ENCODE measurements around the gene FUZ.

Gene FUZ

DNA sequence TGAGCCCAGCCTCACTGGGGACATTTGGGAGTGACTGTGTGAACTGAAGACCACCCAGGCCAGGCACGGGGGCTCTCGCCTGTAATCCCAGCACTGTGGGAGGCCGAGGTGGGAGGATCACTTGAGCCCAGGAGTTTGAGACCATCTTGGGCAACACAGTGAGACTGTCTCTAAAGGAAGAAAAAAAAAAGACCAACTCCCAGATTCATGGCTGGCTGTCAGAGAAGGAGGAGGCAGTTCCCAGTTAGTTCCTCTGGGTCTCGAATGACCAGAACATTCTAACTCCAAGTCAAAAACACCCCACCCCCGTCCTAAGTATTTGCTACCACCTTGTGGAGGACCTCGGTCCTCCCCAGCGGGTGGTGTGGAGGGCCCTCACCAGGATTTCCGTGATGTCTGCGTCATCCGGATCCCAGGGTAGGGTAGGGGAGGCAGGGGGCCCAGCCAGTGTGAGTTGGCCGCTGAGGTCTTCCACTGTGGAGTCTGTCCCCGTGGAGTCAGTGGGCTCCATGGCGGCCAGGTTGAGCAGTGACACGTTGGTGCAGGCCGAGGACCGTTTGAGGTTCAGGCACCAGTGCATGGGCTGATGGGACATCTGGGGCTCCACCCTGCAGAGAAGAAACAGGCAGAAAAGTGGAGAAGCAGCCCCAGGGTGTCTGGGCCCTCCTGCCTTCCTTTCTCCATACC lies 51.3 kb downstream of the FUZ start:
- peak; percentile 7 for DNase-seq (ENCODE audit: low spot score)
- H3K4me3 Mint-ChIP-seq, result peak overlapping the region; percentile 38
- H3K36me3 Mint-ChIP-seq (ENCODE audit: low read depth), result peaks cover 1% of the 10 kb centered on the region
- H3K27me3 Mint-ChIP-seq (ENCODE audit: low read depth), result peaks cover 4% of the 10 kb centered on the region
- no peaks in the 10 kb centered on the region for H3K9me3 Mint-ChIP-seq
- H3K4me1 Mint-ChIP-seq (ENCODE audit: low read depth), result peaks cover 7% of the 10 kb centered on the region
- H3K27ac Mint-ChIP-seq, result peak overlapping the region; percentile 68

- H3K9me3 Mint-ChIP-seq, result no peaks in the 10 kb centered on the region
- peak overlapping the region; percentile 38 for H3K4me3 Mint-ChIP-seq
- H3K36me3 Mint-ChIP-seq (ENCODE audit: low read depth), result peaks cover 1% of the 10 kb centered on the region
- H3K27ac Mint-ChIP-seq, result peak overlapping the region; percentile 23
- H3K27me3 Mint-ChIP-seq (ENCODE audit: low read depth), result peaks cover 4% of the 10 kb centered on the region
- no peak for DNase-seq (ENCODE audit: low spot score)
- H3K4me1 Mint-ChIP-seq (ENCODE audit: low read depth), result peaks cover 7% of the 10 kb centered on the region
These were observed 51.9 kb downstream of the FUZ start for GRCh38 chr19:49761249-49761624.

DNA sequence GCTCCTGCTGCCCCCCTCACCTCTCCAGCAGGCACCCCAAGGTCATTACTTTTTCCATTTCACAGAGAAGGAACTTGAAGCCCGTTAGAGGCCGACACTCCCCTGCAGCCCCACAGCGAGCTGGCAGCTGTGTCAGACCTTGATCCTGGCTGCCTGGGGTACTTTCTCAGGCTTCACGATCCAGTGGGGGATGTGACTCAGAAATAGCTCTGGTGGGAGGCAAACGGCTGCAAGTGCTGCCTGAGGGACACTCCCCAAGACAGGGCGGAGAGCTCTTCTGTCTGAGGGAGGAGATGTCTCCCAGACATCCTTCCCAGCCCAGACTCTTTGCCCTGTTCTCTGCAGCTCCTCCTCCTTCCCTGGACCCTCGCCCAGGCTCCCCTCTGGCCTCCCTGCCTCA lies 54.8 kb downstream of the FUZ start:
- peaks cover 4% of the 10 kb centered on the region for H3K27me3 Mint-ChIP-seq (ENCODE audit: low read depth)
- peaks cover 2% of the 10 kb centered on the region for H3K4me1 Mint-ChIP-seq (ENCODE audit: low read depth)
- H3K27ac Mint-ChIP-seq, result no peak overlapping the region
- no peak overlapping the region for H3K4me3 Mint-ChIP-seq
- H3K36me3 Mint-ChIP-seq (ENCODE audit: low read depth), result peaks cover 3% of the 10 kb centered on the region
- H3K9me3 Mint-ChIP-seq, result peaks cover 5% of the 10 kb centered on the region
- no peak for DNase-seq (ENCODE audit: low spot score)
